ENCODE results near the gene SLC37A1. TPM values are rescaled to one million over a fixed set of nuclear protein-coding genes. Genes with fewer than 3 reads are reported as not detected.

Gene SLC37A1
- total and polyA plus RNA-seq, 8 donors: 4.7 to 14.3 (median 7.9) TPM

DNA sequence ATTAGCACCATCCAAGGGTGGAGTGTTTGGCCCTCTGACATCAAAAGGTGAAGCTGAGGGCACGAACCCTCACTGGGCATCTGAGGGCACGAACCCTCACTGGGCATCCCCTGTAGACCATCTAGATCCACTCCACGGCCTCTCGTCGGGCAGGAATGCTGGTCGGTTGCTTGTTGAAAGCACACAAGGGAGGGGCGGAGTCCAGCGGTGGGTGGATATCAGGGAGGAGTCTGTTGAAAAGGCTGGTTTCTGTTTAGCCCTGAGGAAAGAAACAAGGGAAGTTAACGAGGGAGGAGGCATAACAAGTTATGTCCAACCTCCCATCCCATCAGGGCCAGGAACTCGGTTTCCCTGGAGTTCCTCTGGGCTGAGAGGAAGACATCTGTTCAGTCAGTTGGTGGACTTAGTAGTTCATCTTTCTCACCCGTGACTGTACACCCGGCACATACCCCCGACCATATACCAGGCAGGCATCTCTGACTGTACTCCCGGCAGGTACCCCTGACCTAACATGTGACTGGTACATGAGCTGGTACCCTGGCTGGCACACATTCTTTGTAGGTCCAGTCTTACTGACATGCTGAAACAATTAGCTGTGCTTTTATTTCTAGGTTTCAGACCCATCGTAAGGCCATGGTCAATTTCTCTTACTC is 107.6 kb downstream of the SLC37A1 start:
- H3K27ac ChIP-seq: no peak overlapping the region
- DNase-seq (no peak), ATAC-seq (no peak), FAIRE-seq (no peak)
- no peaks in the 10 kb centered on the region for H3K9me3 ChIP-seq
- intact Hi-C loops (cut with DNase I): no loop called here
- H3K4me1 ChIP-seq: peaks cover 0 to 11% (median 7%) of the 10 kb centered on the region in 3 donors
- TF ChIP-seq, protein P1, sequence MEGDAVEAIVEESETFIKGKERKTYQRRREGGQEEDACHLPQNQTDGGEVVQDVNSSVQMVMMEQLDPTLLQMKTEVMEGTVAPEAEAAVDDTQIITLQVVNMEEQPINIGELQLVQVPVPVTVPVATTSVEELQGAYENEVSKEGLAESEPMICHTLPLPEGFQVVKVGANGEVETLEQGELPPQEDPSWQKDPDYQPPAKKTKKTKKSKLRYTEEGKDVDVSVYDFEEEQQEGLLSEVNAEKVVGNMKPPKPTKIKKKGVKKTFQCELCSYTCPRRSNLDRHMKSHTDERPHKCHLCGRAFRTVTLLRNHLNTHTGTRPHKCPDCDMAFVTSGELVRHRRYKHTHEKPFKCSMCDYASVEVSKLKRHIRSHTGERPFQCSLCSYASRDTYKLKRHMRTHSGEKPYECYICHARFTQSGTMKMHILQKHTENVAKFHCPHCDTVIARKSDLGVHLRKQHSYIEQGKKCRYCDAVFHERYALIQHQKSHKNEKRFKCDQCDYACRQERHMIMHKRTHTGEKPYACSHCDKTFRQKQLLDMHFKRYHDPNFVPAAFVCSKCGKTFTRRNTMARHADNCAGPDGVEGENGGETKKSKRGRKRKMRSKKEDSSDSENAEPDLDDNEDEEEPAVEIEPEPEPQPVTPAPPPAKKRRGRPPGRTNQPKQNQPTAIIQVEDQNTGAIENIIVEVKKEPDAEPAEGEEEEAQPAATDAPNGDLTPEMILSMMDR (IDR thresholded peaks at IDR 0.05): no peak
- H3K4me3 ChIP-seq: no peak overlapping the region
- WGBS, 2 donors: 58 to 70% methylated on average over 15 of the region's 15 CpGs
- no peaks in the 10 kb centered on the region for H3K36me3 ChIP-seq
- peaks cover 0 to 8% (median 1%) of the 10 kb centered on the region in 4 donors for H3K27me3 ChIP-seq

DNA sequence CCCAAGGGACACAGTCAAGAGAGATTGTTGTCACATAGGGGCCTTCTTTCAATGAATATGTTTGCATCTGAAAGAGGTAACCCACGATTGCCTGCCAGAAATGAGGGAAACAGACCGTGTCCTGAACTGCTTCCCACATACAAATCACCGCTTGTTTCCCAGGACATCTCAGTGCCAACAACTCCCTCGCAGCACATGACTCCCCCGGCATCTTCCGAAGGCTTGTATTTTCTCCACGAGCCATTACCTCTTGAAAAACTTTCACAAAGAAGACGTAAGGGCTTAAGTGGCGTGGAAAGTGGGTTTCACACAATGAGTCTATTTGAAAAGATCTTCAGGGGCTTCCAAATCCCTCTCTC is 108.1 kb downstream of the SLC37A1 start:
- DNase-seq (no peak), FAIRE-seq (no peak), ATAC-seq (no peak)
- TF ChIP-seq, protein P1 (IDR thresholded peaks at IDR 0.05): no peak
- Histone ChIP-seq H3K4me1 (peaks cover 0 to 11% (median 7%) of the 10 kb centered on the region in 3 donors), H3K36me3 (no peaks in the 10 kb centered on the region), H3K4me3 (no peak overlapping the region), H3K9me3 (no peaks in the 10 kb centered on the region), H3K27me3 (peaks cover 0 to 7% (median 1%) of the 10 kb centered on the region in 4 donors), H3K27ac (no peak overlapping the region)
- 72 to 75% methylated on average over 9 of the region's 9 CpGs for WGBS, 2 donors
- intact Hi-C loops (cut with DNase I): no loop called here

DNA sequence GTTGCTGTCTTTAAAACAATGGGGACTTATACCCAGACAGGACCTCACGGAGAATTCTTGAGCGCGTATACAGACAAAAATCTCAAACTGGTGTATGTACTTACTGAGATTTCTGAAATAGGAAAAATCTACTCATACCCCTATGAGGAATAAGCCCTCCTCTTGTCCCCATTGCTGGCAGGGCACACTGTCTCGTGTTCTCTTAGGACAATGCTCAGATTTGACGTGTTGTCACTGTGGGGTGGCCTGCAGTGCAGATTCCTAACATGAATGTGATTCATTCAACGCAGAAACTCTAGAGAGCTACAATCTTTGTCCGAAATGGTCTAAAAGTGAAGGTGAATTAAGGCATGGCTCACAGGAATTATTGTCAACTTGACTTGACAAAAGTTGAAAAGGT is 108.6 kb downstream of the SLC37A1 start:
- Histone ChIP-seq H3K4me3 (no peak overlapping the region), H3K27me3 (peaks cover 0 to 3% (median 1%) of the 10 kb centered on the region in 4 donors), H3K36me3 (no peaks in the 10 kb centered on the region), H3K27ac (no peak overlapping the region), H3K9me3 (no peaks in the 10 kb centered on the region), H3K4me1 (peaks cover 0 to 11% (median 7%) of the 10 kb centered on the region in 3 donors)
- 84 to 91% methylated on average over 7 of the region's 7 CpGs for WGBS, 2 donors
- TF ChIP-seq, protein P1 (IDR thresholded peaks at IDR 0.05): no peak
- no peak for DNase-seq
- FAIRE-seq: no peak
- no peak for ATAC-seq
- intact Hi-C loops (cut with DNase I): no loop called here

DNA sequence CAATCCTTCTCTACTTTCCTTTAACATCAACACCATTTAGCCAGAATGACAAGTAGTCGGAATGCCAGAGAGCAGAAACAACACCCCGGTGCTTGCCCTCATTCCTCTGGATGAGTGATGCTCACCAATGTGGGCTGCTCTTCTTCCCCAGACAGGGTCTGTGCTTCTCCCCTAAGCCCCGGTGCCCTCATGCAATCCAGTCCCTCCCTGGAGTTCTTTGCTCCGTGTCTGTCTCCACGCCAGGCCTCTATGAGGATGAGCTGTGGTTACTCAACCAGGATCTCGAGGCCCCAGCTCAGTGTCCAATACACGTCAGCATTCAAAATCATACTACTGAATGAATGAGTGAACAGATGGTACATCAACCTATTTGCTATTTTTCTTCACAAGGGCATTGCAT is 110.0 kb downstream of the SLC37A1 start:
- no peak for ATAC-seq
- Histone ChIP-seq H3K4me3 (no peak overlapping the region), H3K27ac (peak overlapping the region in 1 of 4 donors; percentile 52), H3K36me3 (no peaks in the 10 kb centered on the region), H3K9me3 (no peaks in the 10 kb centered on the region), H3K4me1 (peaks cover 0 to 11% (median 7%) of the 10 kb centered on the region in 3 donors), H3K27me3 (peaks cover 0 to 3% (median 0%) of the 10 kb centered on the region in 4 donors)
- no peak for DNase-seq
- intact Hi-C loops (cut with DNase I): no loop called here
- 74 to 81% methylated on average over 7 of the region's 7 CpGs for WGBS, 2 donors
- TF ChIP-seq, protein P1 (IDR thresholded peaks at IDR 0.05): no peak
- no peak for FAIRE-seq

DNA sequence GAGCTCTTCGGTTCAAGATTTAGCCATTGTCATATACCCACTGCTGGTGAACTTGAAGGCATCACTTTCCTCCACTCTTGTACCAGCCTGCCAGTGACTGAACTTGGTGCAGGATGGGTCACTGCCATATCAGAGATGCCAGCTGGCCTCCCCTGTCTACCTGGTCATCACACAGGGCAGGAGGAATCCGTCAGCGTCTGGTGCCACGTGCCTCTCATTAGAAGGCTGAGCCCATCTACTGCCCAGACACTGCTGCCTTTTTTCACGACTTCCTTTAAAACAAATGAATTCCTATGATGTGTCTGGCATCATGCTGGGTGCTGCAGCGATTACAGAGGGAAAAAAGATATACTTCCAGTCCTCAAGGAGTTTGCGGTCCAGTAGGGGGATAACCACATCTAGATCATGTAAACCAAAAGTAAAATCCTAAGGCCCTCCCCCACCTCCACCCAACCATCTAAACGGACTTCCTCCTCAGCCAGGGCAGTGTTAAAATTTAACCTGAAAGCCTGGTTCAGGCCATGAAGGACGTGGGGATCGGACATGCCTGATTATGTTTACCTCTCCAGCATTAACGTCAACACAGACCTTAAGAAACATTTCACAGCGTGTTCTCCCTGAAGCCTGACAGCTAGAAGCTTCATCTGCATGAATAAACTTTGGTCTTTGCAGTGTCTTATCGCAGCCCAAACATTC is 110.6 kb downstream of the SLC37A1 start:
- H3K4me3 ChIP-seq: no peak overlapping the region
- no peak for FAIRE-seq
- no peaks in the 10 kb centered on the region for H3K9me3 ChIP-seq
- peak overlapping the region in 2 of 4 donors; percentile 40 to 52 for H3K27ac ChIP-seq
- peaks cover 0 to 2% (median 0%) of the 10 kb centered on the region in 4 donors for H3K27me3 ChIP-seq
- DNase-seq: peak in 2 of 6 donors; percentile 15 to 47
- TF ChIP-seq, protein P1 (IDR thresholded peaks at IDR 0.05): no peak
- intact Hi-C loops (cut with DNase I): no loop called here
- WGBS, 2 donors: 14 to 19% methylated on average over 13 of the region's 13 CpGs
- ATAC-seq: peak; percentile 79 to 94 (median 88)
- H3K4me1 ChIP-seq: peaks cover 0 to 11% (median 7%) of the 10 kb centered on the region in 3 donors
- H3K36me3 ChIP-seq: no peaks in the 10 kb centered on the region
